ENCODE data around the gene KLRC4.
"Not testable (repeated sequence)": the region's sequence is repeated elsewhere in the genome, so short reads cannot be mapped to it uniquely, and the experiment has no call there.

DNA sequence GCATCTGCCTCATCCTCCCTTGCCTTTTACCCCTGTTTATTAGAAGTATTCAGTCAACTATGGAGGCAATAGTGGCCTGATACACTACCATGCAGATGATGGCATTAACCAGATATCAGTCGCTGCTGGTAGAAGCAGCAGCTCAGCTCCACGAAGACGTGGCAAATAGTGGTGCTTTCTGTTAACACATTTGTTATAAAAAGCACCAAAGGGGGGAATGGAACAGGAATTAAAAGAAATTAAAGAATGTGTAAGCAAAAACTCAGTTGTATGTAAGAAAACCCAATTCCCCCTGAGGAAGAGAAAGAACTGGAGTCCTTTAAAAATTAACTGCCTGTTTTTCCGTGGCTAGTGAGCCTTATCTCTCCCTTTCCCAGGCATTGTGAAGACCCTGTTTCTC is 41.8 kb downstream of the KLRC4 start:
- TF ChIP-seq EGR1 (IDR thresholded peaks at IDR 0.05; ENCODE audit: low read depth in 2 of 2); CTCF (IDR thresholded peaks at IDR 0.05; ENCODE audit: low read depth, low read length, missing input control); FOXA1 (IDR thresholded peaks at IDR 0.05); TAF1 (conservative IDR thresholded peaks at IDR 0.05); GABPA (IDR thresholded peaks at IDR 0.05 in 1 of 2, conservative IDR thresholded peaks at IDR 0.05 in 1 of 2); FOXA2 (IDR thresholded peaks at IDR 0.05); NR2F2 (IDR thresholded peaks at IDR 0.05); RXRA (IDR thresholded peaks at IDR 0.05): not testable (repeated sequence)

All from liver (tissue), 3 donors.